Measurements from ENCODE around the gene SLC25A4. TPM values are rescaled to one million over a fixed set of nuclear protein-coding genes. Genes with fewer than 3 reads are reported as not detected.
"Not testable (repeated sequence)": the region's sequence is repeated elsewhere in the genome, so short reads cannot be mapped to it uniquely, and the experiment has no call there.

SLC25A4 gene
- total and polyA plus RNA-seq, 7 donors: 384 to 1,107 (median 795) TPM

DNA sequence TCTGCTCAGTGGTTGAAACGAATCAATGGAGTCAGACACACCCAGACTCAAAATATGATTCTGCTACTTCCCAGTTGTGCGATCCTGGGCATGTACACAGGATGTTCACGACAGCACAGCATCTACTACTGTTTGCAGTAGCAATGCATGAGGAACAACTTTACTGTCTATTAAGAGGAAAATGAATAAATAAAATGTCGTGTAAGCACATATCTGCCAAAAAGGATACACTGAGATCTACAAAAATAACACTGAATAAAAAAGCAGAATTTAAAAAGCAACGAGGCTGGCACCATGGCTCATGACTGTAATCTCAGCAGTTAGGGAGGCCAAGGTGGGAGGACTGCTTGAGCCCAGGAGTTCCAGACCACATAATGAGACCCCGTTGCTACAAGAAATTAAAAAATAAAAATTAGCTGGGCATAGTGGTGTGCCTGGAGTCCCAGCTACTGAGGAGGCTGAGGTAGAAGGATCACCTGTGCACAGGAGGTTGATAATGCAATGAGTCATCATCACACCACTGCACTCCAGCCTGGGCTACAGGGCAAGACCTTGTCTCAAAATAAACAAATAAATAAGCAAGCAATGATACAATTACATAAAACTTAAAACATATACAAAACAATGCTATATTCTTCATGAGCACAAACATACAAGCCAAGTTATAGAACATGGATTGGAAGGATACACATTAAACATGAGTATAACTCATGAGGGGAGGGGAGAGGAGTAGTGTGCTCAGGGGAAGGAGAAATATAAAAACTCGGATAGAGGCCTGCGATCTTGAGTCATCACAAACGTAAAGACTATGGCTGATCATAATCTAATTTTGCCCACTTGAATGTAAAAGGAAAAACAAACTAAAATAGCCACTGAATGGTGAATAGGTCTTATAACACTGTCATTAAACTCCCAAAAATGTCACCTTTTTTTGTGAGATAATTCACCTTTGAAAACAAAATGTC, 52.1 kb downstream of the SLC25A4 start:
- intact Hi-C loops (cut with DNase I): no loop called here
- WGBS, 3 donors: 82 to 83% (median 82%) methylated on average over 9 of the region's 9 CpGs
- TF ChIP-seq, protein P1, sequence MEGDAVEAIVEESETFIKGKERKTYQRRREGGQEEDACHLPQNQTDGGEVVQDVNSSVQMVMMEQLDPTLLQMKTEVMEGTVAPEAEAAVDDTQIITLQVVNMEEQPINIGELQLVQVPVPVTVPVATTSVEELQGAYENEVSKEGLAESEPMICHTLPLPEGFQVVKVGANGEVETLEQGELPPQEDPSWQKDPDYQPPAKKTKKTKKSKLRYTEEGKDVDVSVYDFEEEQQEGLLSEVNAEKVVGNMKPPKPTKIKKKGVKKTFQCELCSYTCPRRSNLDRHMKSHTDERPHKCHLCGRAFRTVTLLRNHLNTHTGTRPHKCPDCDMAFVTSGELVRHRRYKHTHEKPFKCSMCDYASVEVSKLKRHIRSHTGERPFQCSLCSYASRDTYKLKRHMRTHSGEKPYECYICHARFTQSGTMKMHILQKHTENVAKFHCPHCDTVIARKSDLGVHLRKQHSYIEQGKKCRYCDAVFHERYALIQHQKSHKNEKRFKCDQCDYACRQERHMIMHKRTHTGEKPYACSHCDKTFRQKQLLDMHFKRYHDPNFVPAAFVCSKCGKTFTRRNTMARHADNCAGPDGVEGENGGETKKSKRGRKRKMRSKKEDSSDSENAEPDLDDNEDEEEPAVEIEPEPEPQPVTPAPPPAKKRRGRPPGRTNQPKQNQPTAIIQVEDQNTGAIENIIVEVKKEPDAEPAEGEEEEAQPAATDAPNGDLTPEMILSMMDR (IDR thresholded peaks at IDR 0.05): no peak

DNA sequence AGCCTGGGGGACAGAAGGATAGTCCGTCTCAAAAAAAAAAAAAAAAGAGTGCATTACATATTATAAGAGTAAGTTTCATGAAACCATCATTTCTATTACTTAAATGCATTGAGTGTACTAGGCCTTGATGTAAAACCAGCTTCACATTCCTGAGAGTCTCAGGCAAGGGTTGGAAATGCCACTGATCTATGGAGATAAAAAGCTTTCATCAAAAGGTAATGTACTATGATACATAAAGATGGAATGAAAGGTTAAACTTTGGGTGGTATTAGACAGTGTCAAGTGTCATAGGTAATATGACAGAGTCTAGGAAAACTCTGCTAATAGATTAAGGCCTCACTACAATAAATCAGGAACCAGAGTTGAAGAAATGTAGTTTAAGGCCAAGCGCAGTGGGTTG, 53.4 kb downstream of the SLC25A4 start:
- TF ChIP-seq, protein P1 (IDR thresholded peaks at IDR 0.05): no peak
- DNase-seq (no peak), ATAC-seq (no peak)
- Histone ChIP-seq H3K27ac (no peak overlapping the region), H3K9me3 (no peaks in the 10 kb centered on the region), H3K36me3 (ENCODE audit: insufficient read depth in 1 of 2, low read depth in 1 of 2) (peaks cover 0 to 3% of the 10 kb centered on the region in 2 donors), H3K27me3 (ENCODE audit: insufficient read depth in 3 of 3, low read length in 2 of 3) (no peaks in the 10 kb centered on the region), H3K4me3 (no peak overlapping the region), H3K4me1 (no peaks in the 10 kb centered on the region)
- 93 to 96% (median 94%) methylated on average over 2 of the region's 2 CpGs for WGBS, 3 donors
- intact Hi-C loops (cut with DNase I): no loop called here

More for the DNA sequence above, 52.1 kb downstream of the SLC25A4 start:
- DNase-seq: no peak
- no peak overlapping the region for H3K4me3 ChIP-seq
- H3K9me3 ChIP-seq: no peaks in the 10 kb centered on the region
- H3K27ac ChIP-seq: no peak overlapping the region
- ATAC-seq: no peak
- H3K36me3 ChIP-seq (ENCODE audit: insufficient read depth in 1 of 2, low read depth in 1 of 2): peaks cover 4 to 13% of the 10 kb centered on the region in 2 donors
- H3K4me1 ChIP-seq: no peaks in the 10 kb centered on the region
- no peaks in the 10 kb centered on the region for H3K27me3 ChIP-seq (ENCODE audit: insufficient read depth in 3 of 3, low read length in 2 of 3)

DNA sequence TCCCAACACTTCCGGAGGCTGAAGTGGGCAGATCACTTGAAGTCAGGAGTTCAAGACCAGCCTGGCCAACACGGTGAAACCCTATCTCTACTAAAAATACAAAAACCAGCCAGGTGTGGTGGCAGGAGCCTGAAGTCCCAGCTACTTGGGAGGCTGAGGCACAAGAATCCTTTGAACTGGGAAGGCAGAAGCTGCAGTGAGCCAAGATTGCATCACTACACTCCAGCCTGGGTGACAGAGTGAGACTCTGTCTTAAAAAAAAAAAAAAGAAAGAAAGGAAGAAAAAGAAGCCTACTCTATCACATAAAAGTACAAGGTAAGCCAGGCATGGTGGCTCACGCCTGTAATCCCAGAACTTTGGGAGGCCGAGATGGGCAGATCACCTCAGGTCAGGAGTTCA, 55.1 kb downstream of the SLC25A4 start:
- 96 to 97% (median 97%) methylated on average over 4 of the region's 4 CpGs for WGBS, 3 donors
- H3K4me3 ChIP-seq; intact Hi-C loops (cut with DNase I); ATAC-seq; H3K4me1 ChIP-seq; H3K27me3 ChIP-seq (ENCODE audit: insufficient read depth in 3 of 3, low read length in 2 of 3); H3K9me3 ChIP-seq; H3K27ac ChIP-seq; H3K36me3 ChIP-seq (ENCODE audit: insufficient read depth in 1 of 2, low read depth in 1 of 2); DNase-seq: not testable (repeated sequence)

Other genes with a start within 250 kb of the SLC25A4 start
- under 1 TPM in 1 of 4 donors, not detected in 3; 0.36 TPM for gene HELT, start 124.8 kb upstream of the SLC25A4 start, total RNA-seq
- not detected for gene HELT, start 124.8 kb upstream of the SLC25A4 start, polyA plus RNA-seq
- gene CFAP97, start 60.7 kb downstream of the SLC25A4 start, total RNA-seq: 10 to 100 TPM; 10.1 to 20.3 (median 11.3) TPM
- 1 to 10 TPM; 3.0 to 7.7 (median 7.5) TPM for gene CFAP97, start 60.7 kb downstream of the SLC25A4 start, polyA plus RNA-seq
- gene SNX25, start 66.3 kb downstream of the SLC25A4 start, total RNA-seq: 10 to 100 TPM in 2 of 4 donors, 1 to 10 TPM in 2; 9.1 to 12.0 (median 10.3) TPM
- gene SNX25, start 66.3 kb downstream of the SLC25A4 start, polyA plus RNA-seq: 10 to 100 TPM in 1 of 3 donors, 1 to 10 TPM in 2; 5.3 to 13.0 (median 6.1) TPM

Data from psoas muscle (tissue), 8 donors.